ENCODE measurements around the gene NPC1. TPM values are rescaled to one million over a fixed set of nuclear protein-coding genes. Genes with fewer than 3 reads are reported as not detected.

NPC1 gene
- total RNA-seq, 1 experiment from 2014 or later = 39.6 TPM

- no peaks in the 10 kb centered on the region for H3K79me2 ChIP-seq (ENCODE audit: low read depth)
- ChIA-PET POLR2A (ENCODE audit: unreplicated experiment) (no interaction called here), CTCF (no interaction called here)
- DNase-seq = no peak
- H3K4me3 ChIP-seq = no peak overlapping the region
- no peak for TF ChIP-seq EZH2 (IDR thresholded peaks at IDR 0.05; ENCODE audit: low read depth)
- TF ChIP-seq CTCF (conservative IDR thresholded peaks at IDR 0.05) = no peak
- peaks cover 26% of the 10 kb centered on the region for H3F3A ChIP-seq (ENCODE audit: insufficient read depth, low read depth)
- H2AFZ ChIP-seq = no peak overlapping the region
- H3K4me2 ChIP-seq = no peak overlapping the region
- no peak overlapping the region for H3K27ac ChIP-seq
- intact Hi-C loops (cut with micrococcal nuclease; ENCODE audit: unreplicated experiment) = no loop called here
- no peaks in the 10 kb centered on the region for H4K20me1 ChIP-seq (ENCODE audit: insufficient read depth)
- H3K4me1 ChIP-seq (replicated peaks; ENCODE audit: insufficient read depth) = peaks cover 31% of the 10 kb centered on the region
- no peaks in the 10 kb centered on the region for H3K9me2 ChIP-seq (ENCODE audit: insufficient read depth)
- H3K36me3 ChIP-seq (ENCODE audit: low read depth) = peaks cover 9% of the 10 kb centered on the region; the same call in 1 of the 2 replicates
- H3K27me3 ChIP-seq (ENCODE audit: insufficient read depth, low read depth) = no peaks in the 10 kb centered on the region
- H3K9me3 ChIP-seq (ENCODE audit: insufficient read depth, low read depth) = no peaks in the 10 kb centered on the region
- no TSS peak for BruUV-seq (replicated peaks)
These were observed 41.0 kb downstream of the NPC1 start for GRCh38 chr18:23545247-23545789.

GRCh38 chr18:23542461-23542860 is 43.8 kb downstream of the NPC1 start:
- Histone ChIP-seq H3K4me1 (replicated peaks; ENCODE audit: insufficient read depth) (peaks cover 14% of the 10 kb centered on the region), H2AFZ (no peak overlapping the region), H3K4me3 (no peak overlapping the region), H3K27me3 (ENCODE audit: insufficient read depth, low read depth) (no peaks in the 10 kb centered on the region), H3K9me2 (ENCODE audit: insufficient read depth) (no peaks in the 10 kb centered on the region), H4K20me1 (ENCODE audit: insufficient read depth) (no peaks in the 10 kb centered on the region), H3F3A (ENCODE audit: insufficient read depth, low read depth) (peaks cover 11% of the 10 kb centered on the region; the same call in 1 of the 2 replicates), H3K4me2 (no peak overlapping the region), H3K9me3 (ENCODE audit: insufficient read depth, low read depth) (no peaks in the 10 kb centered on the region), H3K36me3 (ENCODE audit: low read depth) (peaks cover 9% of the 10 kb centered on the region; the same call in 1 of the 2 replicates), H3K27ac (no peak overlapping the region), H3K79me2 (ENCODE audit: low read depth) (no peaks in the 10 kb centered on the region)
- TF ChIP-seq CTCF (conservative IDR thresholded peaks at IDR 0.05) (no peak), EZH2 (IDR thresholded peaks at IDR 0.05; ENCODE audit: low read depth) (no peak)
- POLR2A ChIA-PET (ENCODE audit: unreplicated experiment) = no interaction called here
- CTCF ChIA-PET = interaction anchor here (0.6 to 0.7 kb wide), 2 partner anchors 10 to 15 kb away, joined by 5 to 6 read pairs; no protein-coding TSS in a partner anchor
- DNase-seq = no peak
- intact Hi-C loops (cut with micrococcal nuclease; ENCODE audit: unreplicated experiment) = no loop called here
- BruUV-seq (replicated peaks) = no TSS peak

GRCh38 chr18:23541349-23542093 is 44.8 kb downstream of the NPC1 start:
- Histone ChIP-seq H3K9me2 (ENCODE audit: insufficient read depth) (no peaks in the 10 kb centered on the region), H3K4me1 (replicated peaks; ENCODE audit: insufficient read depth) (peaks cover 4% of the 10 kb centered on the region; the same call in 1 of the 2 replicates), H3K27ac (no peak overlapping the region), H3F3A (ENCODE audit: insufficient read depth, low read depth) (peaks cover 2% of the 10 kb centered on the region; the same call in 1 of the 2 replicates), H3K4me2 (no peak overlapping the region), H4K20me1 (ENCODE audit: insufficient read depth) (no peaks in the 10 kb centered on the region), H3K4me3 (no peak overlapping the region), H3K36me3 (ENCODE audit: low read depth) (peaks cover 3% of the 10 kb centered on the region; the same call in 1 of the 2 replicates), H2AFZ (no peak overlapping the region), H3K9me3 (ENCODE audit: insufficient read depth, low read depth) (no peaks in the 10 kb centered on the region), H3K79me2 (ENCODE audit: low read depth) (no peaks in the 10 kb centered on the region), H3K27me3 (ENCODE audit: insufficient read depth, low read depth) (no peaks in the 10 kb centered on the region)
- BruUV-seq (replicated peaks) = no TSS peak
- ChIA-PET POLR2A (ENCODE audit: unreplicated experiment) (no interaction called here), CTCF (interaction anchor here (0.6 kb wide), 1 partner anchor 14 kb away, joined by 5 read pairs; no protein-coding TSS in a partner anchor)
- DNase-seq = no peak
- intact Hi-C loops (cut with micrococcal nuclease; ENCODE audit: unreplicated experiment) = no loop called here
- TF ChIP-seq CTCF (conservative IDR thresholded peaks at IDR 0.05) = no peak
- TF ChIP-seq EZH2 (IDR thresholded peaks at IDR 0.05; ENCODE audit: low read depth) = no peak

Measured in PC-9 (cell line).